ENCODE data around the gene TMEM9.

TMEM9 gene

DNA sequence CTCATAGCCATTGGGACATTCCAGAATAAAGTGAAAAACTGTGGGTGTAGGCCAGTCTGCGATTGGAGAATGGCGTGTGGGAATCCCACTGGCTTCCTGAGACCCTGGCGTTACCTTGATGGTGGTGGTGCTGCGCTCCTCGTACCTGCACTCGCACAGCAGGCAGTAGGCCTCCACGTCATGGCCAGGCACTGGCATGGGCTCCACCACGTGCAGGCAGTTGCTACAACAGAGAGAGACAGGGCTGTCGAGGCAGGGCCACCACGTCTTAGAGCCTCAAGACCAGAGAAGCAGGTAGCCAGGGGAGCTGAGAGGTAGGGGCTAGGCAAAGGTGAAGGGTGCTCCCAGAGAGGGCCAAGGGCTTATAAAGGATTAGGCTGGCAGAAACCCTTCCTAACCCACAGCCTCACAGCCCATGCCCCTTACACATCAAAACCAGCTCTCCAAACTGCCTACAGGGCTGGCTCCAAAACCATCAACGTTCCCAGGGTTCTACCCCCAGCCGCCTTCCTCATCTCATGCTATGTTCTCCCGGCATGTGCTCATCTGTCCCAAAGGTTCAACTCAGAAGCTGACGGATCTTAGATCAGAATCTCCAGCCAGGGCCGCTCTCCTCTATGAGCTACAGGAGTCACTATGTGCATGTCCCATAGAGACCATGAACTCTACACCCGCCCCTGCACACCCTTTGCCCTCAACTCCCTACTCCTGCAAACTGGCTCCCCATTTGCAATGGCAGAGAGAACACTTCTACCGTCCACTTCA, 7.5 kb downstream of the TMEM9 start:
- in situ Hi-C loops (cut with MboI; ENCODE audit: low sequenced_read_pairs) = no loop called here

DNA sequence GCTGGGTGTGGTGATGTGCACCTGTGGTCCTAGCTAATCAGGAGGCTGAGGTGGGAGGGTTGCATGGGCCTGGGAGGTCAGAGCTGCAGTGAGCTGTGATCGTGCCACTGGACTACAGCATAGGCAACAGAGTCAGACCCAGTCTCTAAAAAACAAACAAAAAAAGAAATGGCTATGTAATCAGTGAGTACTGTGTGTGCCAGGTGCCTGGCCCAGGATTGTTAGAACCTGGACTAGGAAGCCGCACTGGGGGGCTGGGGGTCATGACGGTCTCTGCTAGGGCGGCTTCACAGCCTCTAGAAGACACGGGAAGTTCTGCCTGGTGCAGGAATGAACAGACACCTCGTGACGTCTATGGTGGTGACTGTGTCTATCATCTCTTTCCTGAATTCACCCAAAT, 8.5 kb downstream of the TMEM9 start:
- in situ Hi-C loops (cut with MboI; ENCODE audit: low sequenced_read_pairs) = no loop called here

DNA sequence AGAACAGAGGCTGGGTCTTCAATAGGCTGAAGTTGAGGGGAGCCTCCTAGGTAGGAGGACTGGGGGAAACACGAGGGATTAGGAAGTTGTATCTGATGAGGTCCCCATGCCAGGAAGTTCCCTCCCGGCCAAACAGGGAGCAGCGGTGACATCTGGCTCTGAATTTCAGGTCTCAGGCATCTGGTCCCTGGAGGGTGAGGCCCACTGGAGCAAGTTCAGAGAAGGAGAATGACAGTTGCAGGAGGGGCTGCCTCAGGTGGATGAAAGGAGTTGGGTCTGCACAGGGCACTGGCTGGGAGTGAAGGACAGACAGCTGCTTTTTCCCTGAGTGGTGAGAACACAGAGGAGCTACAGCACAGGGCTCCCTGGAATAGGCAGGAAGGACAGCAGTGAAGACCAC, 9.1 kb downstream of the TMEM9 start:
- in situ Hi-C loops (cut with MboI; ENCODE audit: low sequenced_read_pairs) = no loop called here

DNA sequence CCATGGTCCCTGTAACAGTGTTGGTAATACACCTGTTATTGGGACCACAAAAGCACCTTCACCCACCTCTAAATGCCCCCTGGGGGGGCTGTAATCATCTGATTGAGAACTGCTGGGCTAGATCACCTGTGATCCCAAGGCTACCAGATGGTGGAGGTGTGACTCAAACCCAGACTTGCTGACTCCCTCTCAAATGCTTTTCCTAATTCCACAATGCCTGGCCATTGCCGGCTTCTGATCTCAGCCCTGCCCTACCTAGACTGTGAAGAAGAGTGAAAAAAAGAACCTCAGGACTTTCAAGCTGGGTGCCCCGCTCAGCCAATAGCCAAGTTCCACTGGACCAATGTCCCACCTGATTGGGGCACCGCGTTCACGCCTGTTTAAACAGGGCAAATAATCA, 9.6 kb downstream of the TMEM9 start:
- in situ Hi-C loops (cut with MboI; ENCODE audit: low sequenced_read_pairs) = no loop called here

DNA sequence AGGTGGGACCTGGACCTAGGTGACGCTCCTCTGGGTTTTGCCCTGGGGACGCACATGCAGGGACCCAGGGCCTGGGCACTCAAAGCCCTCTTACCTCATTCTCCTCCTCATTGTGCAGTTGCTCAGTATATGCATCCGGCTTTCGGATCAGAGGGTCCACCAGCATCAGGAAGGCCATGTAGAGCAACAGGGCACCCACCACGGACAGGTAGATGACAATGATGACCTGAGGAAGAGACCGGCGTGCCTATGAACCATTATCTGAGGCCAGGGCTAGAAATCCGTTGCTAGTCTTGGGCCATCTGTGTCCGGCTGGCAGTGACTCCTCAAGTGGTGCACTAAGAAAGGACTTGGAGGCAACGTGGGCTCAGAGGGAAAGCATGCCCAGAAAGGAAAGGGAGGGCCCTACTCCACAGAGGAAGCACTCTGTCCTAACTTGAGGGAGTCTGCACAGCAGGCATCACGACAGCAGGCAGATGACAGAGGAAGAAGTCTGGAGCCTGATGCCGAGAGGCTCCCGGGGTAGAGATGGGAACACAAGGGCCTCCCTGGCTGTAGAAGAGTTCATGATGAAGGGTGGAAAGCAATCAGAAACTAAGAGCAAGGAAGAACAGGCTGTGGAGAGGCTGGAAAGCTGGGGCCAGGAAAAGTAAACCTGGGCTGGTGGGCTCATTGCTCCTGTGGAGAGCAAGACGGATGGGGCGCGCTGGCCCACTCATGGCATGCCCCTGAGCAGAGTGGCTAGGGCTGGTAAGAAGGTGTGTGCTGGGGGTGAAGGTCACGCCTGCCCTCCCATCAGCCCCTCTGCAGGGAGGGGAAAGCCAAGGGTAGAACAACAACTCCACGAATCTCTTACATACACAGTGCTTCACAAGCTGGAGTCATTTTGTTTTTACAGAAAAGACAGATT, 10.3 kb downstream of the TMEM9 start:
- in situ Hi-C loops (cut with MboI; ENCODE audit: low sequenced_read_pairs) = no loop called here

DNA sequence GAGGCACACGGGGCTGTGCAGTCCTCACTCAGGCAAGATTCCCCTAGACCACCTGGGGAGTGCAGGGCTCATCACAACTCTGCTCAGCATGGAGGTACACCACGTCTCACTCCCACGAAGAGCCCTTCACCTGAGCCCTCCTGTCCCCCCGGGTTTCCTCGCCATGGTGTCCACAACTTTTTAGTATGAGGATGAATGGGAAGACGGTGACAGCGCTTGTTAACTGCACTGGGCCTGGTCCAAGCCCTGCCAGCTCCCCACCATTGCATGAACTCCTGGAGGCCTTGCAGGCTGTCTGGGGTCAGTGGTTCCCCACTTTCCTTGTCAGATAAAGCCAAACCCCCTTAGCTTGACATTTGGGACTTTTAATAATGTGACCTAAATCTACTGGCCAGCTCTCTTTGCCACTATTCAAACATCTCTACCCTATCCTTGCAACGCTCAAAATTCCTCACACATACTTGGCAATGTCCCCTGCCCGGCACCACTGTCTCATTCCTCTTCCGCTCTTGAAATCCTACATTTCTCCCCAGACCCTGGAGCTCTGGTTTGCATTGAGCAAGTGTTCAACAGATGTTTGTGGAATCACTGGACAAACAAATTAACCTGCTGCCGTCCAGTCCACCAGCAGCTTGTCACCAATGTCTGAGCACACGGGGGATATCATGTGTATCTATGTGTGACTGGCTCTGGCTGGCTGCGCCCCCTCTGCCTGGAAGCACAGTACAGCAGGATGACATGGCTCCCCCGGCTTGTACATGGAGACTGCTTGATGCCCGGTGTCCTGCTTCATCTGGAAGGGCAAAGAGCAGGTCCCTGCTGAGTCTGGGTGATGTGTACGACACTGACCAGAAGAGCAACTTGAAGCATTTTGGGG, 11.2 kb downstream of the TMEM9 start:
- in situ Hi-C loops (cut with MboI; ENCODE audit: low sequenced_read_pairs) = no loop called here

DNA sequence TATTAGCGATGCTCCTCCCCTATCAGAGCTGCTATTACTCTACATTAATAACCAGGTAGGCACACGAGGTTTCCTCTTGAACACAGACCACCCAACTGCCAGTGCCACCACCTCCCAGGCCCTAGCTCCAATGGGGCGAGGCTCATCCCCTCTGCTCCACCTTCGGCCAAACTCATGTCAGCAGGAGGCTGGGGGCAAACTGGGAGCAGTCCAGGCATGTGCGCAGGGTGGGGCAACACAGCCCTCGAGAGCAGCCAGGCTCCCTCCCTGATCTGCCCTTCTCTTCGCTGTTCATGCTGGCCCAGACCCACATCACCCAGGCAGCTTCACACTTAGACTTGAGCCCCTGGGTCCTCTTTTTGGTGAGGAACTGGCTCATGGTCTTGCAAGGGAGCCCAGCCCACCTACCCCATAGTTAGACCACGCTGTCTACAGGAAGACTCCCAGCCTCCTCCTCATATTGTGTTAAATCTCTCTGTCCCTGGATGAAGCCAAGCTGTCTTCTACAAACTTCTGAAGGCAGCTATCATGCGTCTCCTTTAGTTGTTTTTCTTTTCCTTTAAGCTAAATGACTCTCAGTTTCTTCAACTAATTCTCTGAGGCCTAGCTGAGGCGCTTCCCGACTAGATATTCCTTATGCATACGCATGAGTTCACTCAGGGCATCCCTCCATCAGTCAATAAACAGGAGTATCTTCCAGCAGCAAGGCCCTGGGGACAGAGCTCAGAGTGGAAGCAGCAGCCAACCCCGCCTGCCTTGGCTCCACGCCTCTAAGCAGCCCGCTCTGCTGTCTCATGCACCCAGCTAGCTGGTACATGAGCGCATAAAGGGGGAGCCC, 12.0 kb downstream of the TMEM9 start:
- in situ Hi-C loops (cut with MboI; ENCODE audit: low sequenced_read_pairs) = no loop called here

DNA sequence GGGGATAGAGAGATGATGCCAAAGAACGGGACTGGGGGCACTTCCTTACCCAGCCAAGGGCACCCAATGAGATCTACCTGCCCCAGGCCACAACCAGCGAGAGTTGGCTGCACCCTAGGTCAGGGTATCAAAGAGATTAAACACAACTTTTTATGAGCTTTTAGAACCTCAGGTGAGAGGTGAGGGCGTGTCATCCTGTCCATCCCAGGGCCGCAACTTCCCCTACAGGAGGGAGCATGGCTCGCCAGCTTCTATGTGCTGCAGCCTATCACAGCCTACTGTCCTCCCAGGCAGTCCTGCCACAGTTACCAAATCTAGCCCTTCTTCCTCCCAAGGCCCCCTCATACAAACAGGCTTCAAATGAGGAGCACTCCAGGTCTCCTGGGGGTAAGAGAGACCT, 12.9 kb downstream of the TMEM9 start:
- in situ Hi-C loops (cut with MboI; ENCODE audit: low sequenced_read_pairs) = no loop called here

DNA sequence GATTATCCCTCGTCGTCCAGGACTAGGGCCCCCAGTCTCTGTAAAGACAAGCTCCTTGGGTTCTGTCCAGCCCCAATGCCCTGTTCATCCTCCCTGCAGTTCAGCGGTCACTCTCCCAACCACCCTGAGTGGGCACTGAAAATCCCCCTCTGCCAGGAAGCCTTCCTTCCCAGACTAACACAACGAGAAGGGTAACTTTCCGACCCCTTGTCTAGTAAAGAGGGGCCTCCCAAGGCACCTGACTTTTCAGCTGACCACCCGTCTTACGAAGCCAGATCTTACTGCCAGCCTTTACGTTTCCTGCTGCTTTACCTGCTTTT, 13.4 kb downstream of the TMEM9 start:
- in situ Hi-C loops (cut with MboI; ENCODE audit: low sequenced_read_pairs) = no loop called here

DNA sequence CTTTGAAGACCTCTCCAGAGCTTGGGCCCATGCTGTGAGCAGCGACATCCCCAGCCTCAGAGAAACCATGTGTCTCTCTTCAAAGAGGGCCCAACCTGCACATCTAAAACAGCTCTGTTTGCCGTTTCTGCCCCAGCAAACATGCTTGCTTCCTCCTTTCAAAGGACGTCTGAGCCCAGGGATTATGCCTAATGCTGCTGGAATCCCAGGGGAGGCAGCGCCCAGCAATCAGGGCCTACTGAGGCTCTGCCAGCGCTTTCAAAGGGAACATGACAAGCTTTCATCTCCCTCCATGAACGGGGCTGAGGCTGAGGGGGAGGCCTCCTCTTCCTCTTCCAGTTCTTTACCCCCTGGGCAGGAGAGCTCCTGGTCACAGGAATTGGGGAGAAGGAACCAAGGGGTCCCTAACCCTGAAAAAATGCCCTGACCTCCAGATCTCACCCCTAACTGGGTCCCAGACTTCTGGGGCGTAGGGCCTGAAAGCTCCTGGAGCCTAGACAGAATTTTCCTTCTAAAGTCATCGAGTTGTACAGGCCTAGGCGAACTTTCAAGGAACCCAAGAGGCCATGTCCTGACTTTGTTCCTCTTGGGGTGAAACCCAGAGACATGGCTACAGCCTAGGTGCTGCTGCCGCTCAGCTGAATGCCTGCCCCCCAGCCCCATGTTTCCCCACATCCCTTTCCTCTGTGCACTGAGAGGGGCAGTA, 13.9 kb downstream of the TMEM9 start:
- in situ Hi-C loops (cut with MboI; ENCODE audit: low sequenced_read_pairs) = no loop called here

DNA sequence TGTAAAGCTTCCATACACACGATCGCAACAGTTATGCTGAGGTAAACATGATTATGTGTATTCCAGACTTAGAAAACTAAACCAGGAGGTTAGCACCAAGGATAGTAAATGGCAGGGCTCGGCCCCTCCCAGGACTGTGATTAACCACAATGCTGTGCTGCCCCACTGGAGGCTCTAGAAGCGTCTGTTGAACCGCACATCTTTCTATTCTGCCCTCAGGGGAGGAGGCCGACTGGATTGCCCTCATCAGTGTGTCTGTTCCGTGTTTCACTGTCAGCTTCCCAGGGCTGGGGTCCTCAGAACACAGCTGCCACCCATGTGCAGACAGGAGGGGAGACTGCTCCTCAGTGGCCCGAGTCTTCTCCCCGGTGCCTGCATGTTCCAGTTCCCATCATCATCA, 14.5 kb downstream of the TMEM9 start:
- in situ Hi-C loops (cut with MboI; ENCODE audit: low sequenced_read_pairs) = no loop called here

DNA sequence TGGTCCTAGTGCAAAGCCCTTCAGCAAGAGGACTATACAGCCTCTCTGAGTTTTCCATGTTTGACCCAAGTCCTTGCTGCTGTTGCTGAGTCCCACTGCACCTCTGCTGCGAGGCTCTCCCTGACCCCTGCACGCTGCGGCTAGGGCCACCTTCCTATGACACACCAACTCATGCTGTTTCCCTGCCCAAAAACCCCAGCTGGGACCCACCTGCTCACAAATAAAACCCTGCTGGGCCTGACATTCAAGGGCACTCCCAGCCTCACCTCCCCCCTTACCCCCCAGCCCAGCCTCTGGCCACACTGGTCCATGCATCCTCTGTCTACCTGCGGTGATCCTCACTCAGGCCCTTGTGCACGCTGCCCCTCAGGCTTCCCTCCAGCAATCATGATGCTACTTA, 15.0 kb downstream of the TMEM9 start:
- in situ Hi-C loops (cut with MboI; ENCODE audit: low sequenced_read_pairs) = no loop called here

DNA sequence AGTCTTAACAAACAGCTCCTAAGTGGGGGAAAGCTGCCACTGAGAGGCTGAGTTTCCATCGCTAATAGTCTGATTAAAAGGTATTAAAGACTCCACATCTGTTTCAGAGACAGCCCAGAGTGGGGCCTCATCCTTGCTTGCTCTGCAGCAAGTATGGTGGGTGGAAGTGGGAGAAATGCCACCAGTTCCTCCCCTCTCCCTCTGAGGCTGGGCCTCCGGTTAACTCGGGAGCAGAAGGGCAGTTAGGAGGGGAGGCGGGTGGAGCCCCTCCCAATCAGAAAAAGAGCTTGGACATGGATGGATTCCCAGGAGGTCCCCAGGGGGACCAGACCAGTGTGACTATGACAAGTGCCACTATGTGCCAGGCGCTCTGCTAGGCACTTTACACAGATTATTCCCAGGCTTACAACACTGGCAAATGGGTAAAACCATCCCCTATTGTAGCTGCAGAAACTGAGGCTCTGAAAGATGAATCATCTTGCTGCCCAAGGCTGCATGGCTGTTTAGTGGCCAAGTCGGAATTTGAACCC, 15.9 kb downstream of the TMEM9 start:
- in situ Hi-C loops (cut with MboI; ENCODE audit: low sequenced_read_pairs) = no loop called here

DNA sequence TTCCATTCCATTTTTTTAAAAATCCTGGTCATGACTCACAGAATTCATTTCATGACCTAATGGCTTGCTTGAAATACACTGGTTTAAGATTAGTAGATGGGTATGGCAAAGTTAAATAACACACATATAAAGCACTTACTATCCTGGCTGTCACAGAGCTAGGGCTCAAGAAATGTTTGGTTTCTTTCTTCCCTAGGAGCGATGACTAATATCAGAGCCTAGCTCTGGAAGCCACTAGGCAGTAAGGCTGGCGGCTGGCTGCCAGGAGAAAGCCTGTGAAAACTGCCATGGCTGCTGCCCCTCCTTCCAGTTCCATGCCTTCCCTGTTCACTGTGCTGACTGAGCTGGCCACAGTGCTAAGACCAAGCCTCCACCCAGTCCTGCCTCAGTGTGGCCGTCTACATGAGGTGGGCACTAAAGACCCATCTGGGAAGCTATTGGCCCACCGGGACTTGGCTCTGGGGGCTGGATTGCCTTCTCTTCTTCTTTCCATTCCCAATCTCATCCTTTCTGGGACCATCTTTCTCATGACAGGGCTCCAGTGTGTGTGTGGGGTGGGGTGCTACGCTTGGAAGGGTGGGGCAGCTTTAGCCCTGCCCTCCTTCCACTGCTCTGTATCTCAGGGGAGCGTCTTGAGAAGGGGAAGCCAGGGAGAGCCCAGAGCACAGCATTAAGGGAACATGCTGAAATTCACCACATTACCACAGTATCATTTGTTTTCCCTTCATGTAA, 16.5 kb downstream of the TMEM9 start:
- in situ Hi-C loops (cut with MboI; ENCODE audit: low sequenced_read_pairs) = no loop called here

DNA sequence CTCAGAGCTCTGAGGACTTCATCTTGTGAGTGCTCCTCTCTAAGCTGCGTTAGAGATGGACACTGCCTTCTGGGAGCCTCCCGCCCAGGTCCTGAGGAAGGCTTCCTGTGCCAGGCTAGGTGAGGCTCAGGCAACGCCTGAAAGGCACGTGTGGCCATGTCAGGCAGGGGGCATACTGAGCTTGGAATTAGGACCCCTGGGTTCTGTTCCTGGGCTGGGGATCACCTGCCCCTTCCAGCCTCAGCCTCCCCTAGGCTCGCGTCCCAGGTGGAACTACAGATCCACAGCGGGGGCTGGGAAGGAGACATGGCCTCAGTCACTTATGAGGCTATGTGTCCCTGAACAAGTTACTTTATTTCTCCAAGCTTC, 17.3 kb downstream of the TMEM9 start:
- in situ Hi-C loops (cut with MboI; ENCODE audit: low sequenced_read_pairs) = no loop called here

DNA sequence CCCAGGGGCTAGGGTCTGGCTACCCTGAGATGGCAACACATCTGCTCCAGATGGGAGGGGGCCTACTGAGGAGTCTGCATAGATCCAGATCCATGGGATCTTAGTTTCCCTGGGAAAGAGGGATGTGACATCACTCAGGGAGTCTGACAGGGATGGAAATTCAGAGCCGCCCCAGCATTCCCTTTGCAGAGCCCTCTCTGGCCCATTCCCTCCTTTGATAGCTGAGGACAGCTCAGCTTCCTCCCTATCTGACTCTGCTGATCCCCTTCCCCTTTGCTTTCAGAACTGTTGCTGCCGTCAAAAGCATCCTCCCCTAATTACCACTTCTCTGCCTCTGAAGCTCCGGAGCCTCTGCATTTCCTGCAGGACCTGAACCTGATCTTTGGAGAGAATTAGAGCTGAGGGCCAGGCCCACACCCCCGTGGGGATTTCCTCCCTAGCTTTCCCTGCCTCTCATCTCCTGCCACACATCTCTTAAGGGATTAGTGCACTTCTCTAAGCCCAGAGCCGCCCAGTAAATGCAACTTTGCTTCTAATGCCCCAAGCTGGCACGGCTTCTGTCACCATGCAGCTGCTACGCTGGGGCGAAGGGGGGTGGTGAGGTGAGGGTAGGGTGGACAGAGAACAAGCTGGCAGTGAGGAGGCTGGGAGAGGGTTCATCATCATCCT, 17.8 kb downstream of the TMEM9 start:
- in situ Hi-C loops (cut with MboI; ENCODE audit: low sequenced_read_pairs) = no loop called here

DNA sequence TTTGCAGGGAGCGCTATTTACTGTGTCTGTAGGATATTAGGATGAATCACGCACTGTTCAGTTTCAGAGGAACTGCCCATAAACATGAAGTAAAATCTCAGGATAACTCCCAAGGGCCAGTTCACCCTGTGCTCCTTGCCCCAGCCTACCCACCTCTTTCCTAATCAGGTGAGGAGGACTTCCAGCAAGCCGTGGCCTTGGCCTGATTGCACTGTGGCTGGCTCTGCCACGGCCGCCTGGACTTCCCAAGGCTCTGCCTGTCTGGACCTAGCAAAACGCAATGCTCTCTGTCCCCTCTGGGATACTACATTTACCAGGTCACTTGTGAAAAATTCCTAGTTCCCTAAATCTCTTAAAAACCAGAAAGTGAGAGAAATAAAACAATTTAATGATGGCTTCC, 19.9 kb downstream of the TMEM9 start:
- in situ Hi-C loops (cut with MboI; ENCODE audit: low sequenced_read_pairs) = no loop called here

DNA sequence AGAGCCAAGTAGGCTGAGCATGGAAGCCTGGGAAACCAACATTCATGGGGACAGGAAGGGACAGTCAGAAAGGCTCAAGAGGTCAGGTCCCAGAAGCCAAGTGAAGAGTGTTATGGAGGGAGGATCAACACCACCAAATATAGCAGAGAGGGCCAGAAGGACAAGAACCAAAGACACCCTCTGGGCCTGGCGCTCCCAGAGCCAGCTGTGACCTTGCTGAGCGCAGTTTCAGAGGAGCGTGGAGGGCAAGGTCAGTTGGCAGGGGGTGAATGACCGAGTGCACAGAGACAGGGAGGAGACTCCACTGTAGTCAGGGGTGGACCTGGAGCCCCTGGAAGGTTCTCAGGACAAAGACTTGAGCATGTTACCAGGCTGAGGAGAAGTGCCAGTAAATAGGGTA, 22.9 kb downstream of the TMEM9 start:
- in situ Hi-C loops (cut with MboI; ENCODE audit: low sequenced_read_pairs) = no loop called here

DNA sequence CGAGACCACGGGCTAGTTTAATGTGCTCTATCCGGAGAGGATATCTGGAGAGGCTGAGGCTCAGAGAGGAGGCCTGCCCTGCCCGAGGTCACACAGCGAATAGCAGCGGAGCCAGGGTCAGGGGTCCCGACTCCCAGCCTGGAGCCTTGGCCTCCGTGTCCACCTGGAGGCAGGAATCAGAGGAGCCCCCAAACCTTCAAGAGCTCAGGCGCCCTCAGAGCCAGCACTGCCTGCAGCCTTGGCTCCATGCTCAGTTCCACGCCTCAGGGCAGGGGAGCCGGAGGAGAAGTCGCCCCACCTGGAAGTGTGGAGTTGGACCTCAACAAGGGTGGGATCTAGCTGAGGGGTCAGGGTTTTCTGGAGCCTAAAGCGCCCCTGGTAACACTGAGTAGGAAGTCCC, 25.3 kb downstream of the TMEM9 start:
- in situ Hi-C loops (cut with MboI; ENCODE audit: low sequenced_read_pairs) = no loop called here
